Muscle of leg (tissue), 11 donors: ENCODE measurements around the gene HRG. TPM values are rescaled to one million over a fixed set of nuclear protein-coding genes. Genes with fewer than 3 reads are reported as not detected.
"Not testable (repeated sequence)": the region's sequence is repeated elsewhere in the genome, so short reads cannot be mapped to it uniquely, and the experiment has no call there.

ENCODE experiments used
- DNase-seq: peaks from one replicate; pipeline ENCODE4 v3.0.0; 2013
- H3K27ac ChIP-seq: one replicate; pipeline ENCODE4 v1.5.1; 2013; ENCODE audit warnings: mild to moderate bottlenecking, low read length, control low read depth
- H3K27me3 ChIP-seq: one replicate; pipeline ENCODE4 v1.6.1; 2013; ENCODE audit warnings: low read length; ENCODE audit not compliant: control insufficient read depth, insufficient read depth
- H3K36me3 ChIP-seq: one replicate; pipeline ENCODE4 v1.6.1; 2013; ENCODE audit warnings: low read length; ENCODE audit not compliant: control insufficient read depth, insufficient read depth
- H3K4me1 ChIP-seq: one replicate; pipeline ENCODE4 v1.6.1; 2013; ENCODE audit warnings: low read length; ENCODE audit not compliant: control insufficient read depth, insufficient read depth
- H3K4me3 ChIP-seq: one replicate; pipeline ENCODE4 v1.5.1; 2013; ENCODE audit warnings: low read length, control low read depth
- H3K9me3 ChIP-seq: replicated peaks from 2 replicates; pipeline ENCODE4 v1.6.1; 2013; ENCODE audit warnings: low read depth, low read length; ENCODE audit not compliant: control insufficient read depth
- WGBS: methylation state at CpG from one replicate; pipeline ENCODE4 v1.1.5; 2013; ENCODE audit warnings: missing lambda C conversion rate; ENCODE audit not compliant: insufficient coverage; 5-methylcytosine and 5-hydroxymethylcytosine counted together
- polyA plus RNA-seq, 8 donors: library from polyadenylated mRNA; unstranded; fragments of 120-200 nt; gene quantifications; one replicate each; pipeline versions ENCODE4 v1.2.1 to v1.2.3, GENCODE V29; 2013; ENCODE audit warnings: inconsistent platforms in 1 of 8, low replicate concordance in 1 of 8; ENCODE audit not compliant: insufficient read length in 8 of 8, insufficient read depth in 1 of 8
- total RNA-seq: library from RNA; stranded (reverse); fragments of 120-200 nt; gene quantifications from one replicate; pipeline ENCODE4 v1.2.4, GENCODE V29; 2013

Gene HRG
- total and polyA plus RNA-seq, 9 donors = 0.03 to 0.53 (median 0.06) TPM; not detected in 4

GRCh38 chr3:186678604-186679003 is 12.8 kb downstream of the HRG start:
- Histone ChIP-seq H3K36me3 (no peaks in the 10 kb centered on the region), H3K9me3 (no peaks in the 10 kb centered on the region), H3K4me1 (no peaks in the 10 kb centered on the region), H3K27ac (no peak overlapping the region), H3K4me3 (no peak overlapping the region), H3K27me3 (no peaks in the 10 kb centered on the region)
- DNase-seq = no peak

- Histone ChIP-seq H3K27me3 (no peaks in the 10 kb centered on the region), H3K9me3 (no peaks in the 10 kb centered on the region), H3K4me3 (no peak overlapping the region), H3K27ac (no peak overlapping the region), H3K4me1 (no peaks in the 10 kb centered on the region), H3K36me3 (no peaks in the 10 kb centered on the region)
- WGBS = no CpG with 5 or more reads among the region's 1 CpG
- no peak for DNase-seq
Observed at GRCh38 chr3:186679151-186679550, 13.3 kb downstream of the HRG start.

- no peaks in the 10 kb centered on the region for H3K4me1 ChIP-seq
- no peaks in the 10 kb centered on the region for H3K36me3 ChIP-seq
- no peak for DNase-seq
- H3K9me3 ChIP-seq = no peaks in the 10 kb centered on the region
- H3K27ac ChIP-seq = no peak overlapping the region
- H3K27me3 ChIP-seq = no peaks in the 10 kb centered on the region
- H3K4me3 ChIP-seq = no peak overlapping the region
- WGBS = 94% methylated on average over 1 of the region's 1 CpG
Observed at GRCh38 chr3:186680869-186681268, 15.1 kb downstream of the HRG start.

GRCh38 chr3:186682812-186683211 is 17.0 kb downstream of the HRG start:
- Histone ChIP-seq H3K9me3 (no peaks in the 10 kb centered on the region), H3K27ac (no peak overlapping the region), H3K4me3 (no peak overlapping the region), H3K36me3 (no peaks in the 10 kb centered on the region), H3K4me1 (no peaks in the 10 kb centered on the region), H3K27me3 (no peaks in the 10 kb centered on the region)
- 100% methylated on average over 2 of the region's 3 CpGs for WGBS
- no peak for DNase-seq

DNA sequence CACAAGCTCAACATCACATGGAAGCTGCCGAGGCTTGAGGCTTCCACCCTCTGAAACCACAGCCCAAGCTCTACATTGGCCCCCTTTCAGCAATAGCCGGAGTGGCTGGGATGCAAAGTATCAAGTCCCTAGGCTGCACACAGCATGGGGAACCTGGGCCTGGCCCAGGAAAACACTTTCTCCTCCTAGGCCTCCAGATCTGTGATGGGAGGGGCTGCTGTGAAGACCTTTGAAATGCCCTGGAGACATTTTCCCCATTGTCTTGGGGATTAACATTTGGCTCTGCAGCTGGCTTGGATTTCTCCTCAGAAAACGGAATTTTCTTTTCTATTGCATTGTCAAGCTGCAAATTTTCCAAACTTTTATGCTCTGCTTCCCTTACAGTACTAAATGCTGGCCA is 18.2 kb downstream of the HRG start:
- H3K4me3 ChIP-seq = no peak overlapping the region
- H3K27ac ChIP-seq = no peak overlapping the region
- no peaks in the 10 kb centered on the region for H3K27me3 ChIP-seq
- H3K36me3 ChIP-seq = no peaks in the 10 kb centered on the region
- WGBS = 45% methylated on average over 3 of the region's 3 CpGs
- H3K4me1 ChIP-seq = no peaks in the 10 kb centered on the region
- no peaks in the 10 kb centered on the region for H3K9me3 ChIP-seq
- no peak for DNase-seq

DNA sequence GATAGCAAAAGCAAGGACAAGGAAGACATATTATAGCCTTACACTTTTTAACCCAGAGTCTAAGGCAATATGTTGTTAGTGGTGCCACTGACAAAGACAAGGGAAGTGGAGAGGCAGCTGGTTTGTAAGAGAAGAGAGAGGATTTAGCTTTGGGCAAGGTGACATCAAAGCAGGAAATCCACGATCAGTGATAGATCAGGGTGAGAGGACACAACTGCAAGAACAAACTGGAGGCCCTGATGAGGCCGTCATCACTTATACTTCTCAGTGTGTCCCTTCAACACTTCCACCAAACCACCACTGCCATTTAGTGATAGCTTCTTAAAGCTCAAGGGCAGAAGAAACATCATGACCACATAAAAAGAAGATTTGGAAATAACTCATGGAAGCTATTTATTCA is 20.7 kb downstream of the HRG start:
- H3K36me3 ChIP-seq, DNase-seq, H3K4me3 ChIP-seq, H3K4me1 ChIP-seq, H3K27ac ChIP-seq, H3K9me3 ChIP-seq, H3K27me3 ChIP-seq: not testable (repeated sequence)
- WGBS = no CpG with 5 or more reads among the region's 2 CpGs

GRCh38 chr3:186687120-186687651 is 21.4 kb downstream of the HRG start:
- H3K4me3 ChIP-seq = no peak overlapping the region
- H3K4me1 ChIP-seq = no peaks in the 10 kb centered on the region
- no peaks in the 10 kb centered on the region for H3K36me3 ChIP-seq
- no peaks in the 10 kb centered on the region for H3K27me3 ChIP-seq
- no peak overlapping the region for H3K27ac ChIP-seq
- no peak for DNase-seq
- 84% methylated on average over 4 of the region's 12 CpGs for WGBS
- no peaks in the 10 kb centered on the region for H3K9me3 ChIP-seq

- not testable (repeated sequence) for H3K36me3 ChIP-seq, DNase-seq
- WGBS = no CpG with 5 or more reads among the region's 1 CpG
Observed at GRCh38 chr3:186690304-186690703, 24.5 kb downstream of the HRG start.

DNA sequence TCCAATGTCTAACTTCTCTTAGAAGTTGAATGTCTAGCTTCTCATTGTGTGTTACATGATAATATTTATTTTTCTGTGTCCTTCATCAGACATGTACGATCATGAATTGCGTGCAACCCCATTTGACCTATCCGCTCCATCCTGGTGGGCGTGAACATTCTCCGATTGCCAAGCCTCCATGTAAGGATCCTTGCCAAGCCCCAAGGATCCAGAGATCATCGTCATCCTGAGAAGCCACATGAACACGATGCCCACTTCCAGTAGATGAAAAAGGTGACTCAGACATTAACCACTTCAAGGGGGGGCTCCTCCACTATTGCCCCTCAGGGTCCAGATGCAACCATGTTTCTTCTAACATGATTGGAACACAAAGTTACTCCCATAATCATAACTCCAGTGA is 25.9 kb downstream of the HRG start:
- no peaks in the 10 kb centered on the region for H3K9me3 ChIP-seq
- H3K4me3 ChIP-seq = no peak overlapping the region
- H3K27ac ChIP-seq = no peak overlapping the region
- no peak for DNase-seq
- H3K4me1 ChIP-seq = no peaks in the 10 kb centered on the region
- 88% methylated on average over 7 of the region's 7 CpGs for WGBS
- H3K36me3 ChIP-seq = no peaks in the 10 kb centered on the region
- no peaks in the 10 kb centered on the region for H3K27me3 ChIP-seq

More at GRCh38 chr3:186690304-186690703, 24.5 kb downstream of the HRG start:
- H3K27me3 ChIP-seq, H3K27ac ChIP-seq, H3K4me3 ChIP-seq, H3K9me3 ChIP-seq, H3K4me1 ChIP-seq: not testable (repeated sequence)

GRCh38 chr3:186693843-186694242 is 28.0 kb downstream of the HRG start:
- Histone ChIP-seq H3K4me1 (no peaks in the 10 kb centered on the region), H3K36me3 (no peaks in the 10 kb centered on the region), H3K27me3 (no peaks in the 10 kb centered on the region), H3K4me3 (no peak overlapping the region), H3K9me3 (no peaks in the 10 kb centered on the region), H3K27ac (no peak overlapping the region)
- no CpG with 5 or more reads among the region's 3 CpGs for WGBS
- no peak for DNase-seq
